Vagina (tissue), 2 donors: ENCODE measurements around the gene GSG1L.

Source experiments
- CTCF ChIP-seq, 3 experiments: fragments of 450-650 bp in 2 of 3; fragments of 200-600 bp in 1 of 3; sonication (generic) in 1 of 3; IDR thresholded peaks; one replicate each; pipeline ENCODE4 v1.5.1; 2017 to 2019; ENCODE audit warnings: antibody characterized with exemption in 3 of 3, mild to moderate bottlenecking in 2 of 3, moderate library complexity in 2 of 3
- POLR2A ChIP-seq, 2 donors: fragments of 450-650 bp; IDR thresholded peaks; one replicate each; pipeline ENCODE4 v1.6.1; 2017; ENCODE audit warnings: antibody characterized with exemption in 2 of 2, mild to moderate bottlenecking in 2 of 2, moderate library complexity in 2 of 2
- POLR2AphosphoS5 ChIP-seq, 2 donors: sonication (generic); formaldehyde crosslinking; IDR thresholded peaks; one replicate each; pipeline ENCODE4 v1.9.0; 2017; ENCODE audit warnings: antibody characterized with exemption in 2 of 2, mild to moderate bottlenecking in 2 of 2, low read depth in 1 of 2; ENCODE audit not compliant: insufficient read depth in 1 of 2

- no peak for TF ChIP-seq POLR2A (IDR thresholded peaks at IDR 0.05)
- no peak for TF ChIP-seq CTCF (IDR thresholded peaks at IDR 0.05)
- no peak for TF ChIP-seq POLR2AphosphoS5 (IDR thresholded peaks at IDR 0.05; ENCODE audit: insufficient read depth in 1 of 2, low read depth in 1 of 2)
Measured at GRCh38 chr16:27923751-27924150, 139.8 kb downstream of the GSG1L start.
